SK-N-SH (cell line): ENCODE results near the gene PLXNA4. TPM values are rescaled to one million over a fixed set of nuclear protein-coding genes. Genes with fewer than 3 reads are reported as not detected.

ENCODE experiments used
- CTCF ChIA-PET: fragments of 300-600, 350-600 bp; formaldehyde crosslinking; extraction: SDS; loops from one replicate; lab custom pipeline; 2021; lab: Yijun Ruan, JAX
- POLR2A ChIA-PET: fragments of 350-600 bp; sonication (Branson Sonifier 250); formaldehyde crosslinking; extraction: SDS; loops from one replicate; lab custom pipeline; 2020; ENCODE audit warnings: antibody characterized with exemption, inconsistent platforms; lab: Yijun Ruan, JAX
- DNase-seq: peaks from one replicate; pipeline ENCODE4 v3.0.0; 2012
- H2AFZ ChIP-seq: fragments of 200-600 bp; sonication (generic); 2 replicates; pipeline ENCODE4 v1.8.1; 2016; ENCODE audit warnings: antibody characterized with exemption, mild to moderate bottlenecking, low read depth
- H3F3A ChIP-seq: fragments of 200-600 bp; sonication (generic); replicated peaks from 2 replicates; pipeline ENCODE3; 2016; ENCODE audit warnings: antibody characterized with exemption, mild to moderate bottlenecking; ENCODE audit not compliant: insufficient read depth
- H3K27ac ChIP-seq, 2 experiments: fragments of 200-500 bp in 1 of 2; fragments of 200-600 bp in 1 of 2; sonication (Bioruptor generic) in 1 of 2; sonication (generic), shearing (Covaris generic) in 1 of 2; 2 replicates each; pipeline versions ENCODE4 v1.5.1 to v1.6.1; 2014 to 2016; ENCODE audit warnings: low read depth in 2 of 2, inconsistent platforms in 1 of 2, low read length in 1 of 2, mild to moderate bottlenecking in 1 of 2, mixed read lengths in 1 of 2
- H3K27me3 ChIP-seq: fragments of 200-600 bp; sonication (generic), shearing (Covaris generic); 2 replicates; pipeline ENCODE4 v1.6.1; 2016; ENCODE audit warnings: mixed run types; ENCODE audit not compliant: insufficient read depth
- H3K36me3 ChIP-seq, 2 experiments: fragments of 200-500 bp in 1 of 2; fragments of 200-600 bp in 1 of 2; sonication (Bioruptor generic) in 1 of 2; sonication (generic) in 1 of 2; replicated peaks in 1 of 2; 2 replicates each; pipeline versions ENCODE3 to v1.5.1; 2014 to 2016; ENCODE audit warnings: low read length in 1 of 2, mild to moderate bottlenecking in 1 of 2; ENCODE audit not compliant: insufficient read depth in 2 of 2, control insufficient read depth in 1 of 2
- H3K4me1 ChIP-seq, 2 experiments: fragments of 200-500 bp in 1 of 2; fragments of 200-600 bp in 1 of 2; sonication (Bioruptor generic) in 1 of 2; sonication (generic), shearing (Covaris generic) in 1 of 2; 2 replicates each; pipeline versions ENCODE4 v1.5.1 to v1.6.1; 2014 to 2016; ENCODE audit warnings: low read depth in 1 of 2, low read length in 1 of 2, mixed run types in 1 of 2; ENCODE audit not compliant: insufficient read depth in 2 of 2, control insufficient read depth in 1 of 2
- H3K4me2 ChIP-seq: fragments of 200-600 bp; sonication (generic), shearing (Covaris generic); 2 replicates; pipeline ENCODE4 v1.6.1; 2017; ENCODE audit warnings: mixed run types
- H3K4me3 ChIP-seq, 2 experiments: fragments of 200-500 bp in 1 of 2; fragments of 200-600 bp in 1 of 2; sonication (Bioruptor generic) in 1 of 2; sonication (generic), shearing (Covaris generic) in 1 of 2; 2 replicates each; pipeline versions ENCODE4 v1.5.1 to v1.8.1; 2014 to 2016; ENCODE audit warnings: low read depth in 2 of 2, inconsistent platforms in 1 of 2, low read length in 1 of 2, mild to moderate bottlenecking in 1 of 2, mixed read lengths in 1 of 2, moderate library complexity in 1 of 2
- H3K79me2 ChIP-seq: fragments of 200-600 bp; sonication (generic); 2 replicates; pipeline ENCODE4 v1.8.1; 2017; ENCODE audit warnings: mild to moderate bottlenecking; ENCODE audit not compliant: insufficient read depth
- H3K9ac ChIP-seq: fragments of 200-600 bp; sonication (generic); 2 replicates; pipeline ENCODE4 v1.6.1; 2017; ENCODE audit warnings: mixed run types
- H3K9me2 ChIP-seq: fragments of 200-600 bp; sonication (generic); 2 replicates; pipeline ENCODE4 v1.6.1; 2017; ENCODE audit warnings: mixed run types
- H3K9me3 ChIP-seq: fragments of 200-600 bp; sonication (generic); 2 replicates; pipeline ENCODE4 v1.6.1; 2017; ENCODE audit warnings: mixed run types, mild to moderate bottlenecking, moderate library complexity
- H4K20me1 ChIP-seq: fragments of 200-600 bp; sonication (generic); 2 replicates; pipeline ENCODE4 v1.6.1; 2017; ENCODE audit warnings: mild to moderate bottlenecking, mixed run types; ENCODE audit not compliant: insufficient read depth
- CTCF ChIP-seq: fragments of 200-600 bp; sonication (generic); IDR thresholded peaks from 2 replicates; pipeline ENCODE4 v1.6.1; 2017; ENCODE audit warnings: antibody characterized with exemption, mild to moderate bottlenecking, moderate library complexity
- EZH2phosphoT487 ChIP-seq: fragments of 200-600 bp; sonication (generic); IDR thresholded peaks from 2 replicates; pipeline ENCODE4 v1.6.1; 2017; ENCODE audit warnings: low read depth, mixed run types, mild to moderate bottlenecking, antibody characterized with exemption, moderate library complexity, borderline replicate concordance
- FOXJ3 ChIP-seq: sonication (generic); formaldehyde crosslinking; IDR thresholded peaks from 2 replicates; pipeline ENCODE4 v1.5.1; 2020; ENCODE audit warnings: mild to moderate bottlenecking, missing genetic modification reagents
- IRF3 ChIP-seq: fragments of 150-350 bp; IDR thresholded peaks from 2 replicates; pipeline ENCODE4 v1.6.1; 2016; ENCODE audit warnings: mild to moderate bottlenecking, low read depth, low read length
- JUND ChIP-seq: IDR thresholded peaks from 2 replicates; pipeline ENCODE4 v1.4.0; 2012
- MAX ChIP-seq: IDR thresholded peaks from 2 replicates; pipeline ENCODE4 v1.4.0; 2012; ENCODE audit warnings: low read depth
- MXI1 ChIP-seq: IDR thresholded peaks from 2 replicates; pipeline ENCODE4 v1.6.1; 2012; ENCODE audit warnings: mild to moderate bottlenecking, low read depth, low read length, improper control_type of control experiment
- NRF1 ChIP-seq: IDR thresholded peaks from 2 replicates; pipeline ENCODE4 v1.6.1; 2012; ENCODE audit warnings: low read depth, mild to moderate bottlenecking, low read length
- PBX3 ChIP-seq: IDR thresholded peaks from 2 replicates; pipeline ENCODE4; 2012
- RAD21 ChIP-seq: IDR thresholded peaks from 2 replicates; pipeline ENCODE4 v1.6.1; 2012; ENCODE audit warnings: mild to moderate bottlenecking, low read length
- SIN3A ChIP-seq: IDR thresholded peaks from 2 replicates; pipeline ENCODE4 v1.6.1; 2012; ENCODE audit warnings: low read depth, mild to moderate bottlenecking, low read length, moderate library complexity, borderline replicate concordance
- SMC3 ChIP-seq: IDR thresholded peaks from 2 replicates; pipeline ENCODE4 v1.6.1; 2012; ENCODE audit warnings: low read depth, low read length, improper control_type of control experiment
- TEAD4 ChIP-seq: IDR thresholded peaks from 2 replicates; pipeline ENCODE4 v1.4.0; 2012; ENCODE audit warnings: mild to moderate bottlenecking, borderline replicate concordance; ENCODE audit not compliant: insufficient read depth
- ZBTB33 ChIP-seq: IDR thresholded peaks from 2 replicates; pipeline ENCODE4 v1.4.0; 2012; ENCODE audit warnings: low read depth, borderline replicate concordance
- WGBS: methylation state at CpG from one replicate; pipeline ENCODE4 v1.1.6; 2017; ENCODE audit warnings: low lambda C conversion rate; 5-methylcytosine and 5-hydroxymethylcytosine counted together
- polyA plus RNA-seq, 3 experiments: library from polyadenylated mRNA; depleted of rRNA; stranded (reverse); fragments of >200 nt; gene quantifications; 2 replicates each; pipeline ENCODE4 v1.2.3, GENCODE V29; 2012

PLXNA4 gene
- polyA plus RNA-seq, 1 of the 3 experiments (the other 2 are of a cell fraction), result 2.4 TPM

GRCh38 chr7:132575419-132575981, 770 bp downstream of the PLXNA4 start:
- no peak overlapping the region for H2AFZ ChIP-seq
- peaks cover 17% of the 10 kb centered on the region; the same call in 1 of the 2 replicates for H3K27me3 ChIP-seq
- peak overlapping the region; percentile 48 to 74 for H3K4me3 ChIP-seq
- WGBS, result 5% methylated on average over 27 of the region's 27 CpGs
- ChIA-PET CTCF (interaction anchor here (0.6 to 15.3 kb wide), 21 partner anchors 8 to 859 kb away, joined by 3 to 440 read pairs (median 4); no protein-coding TSS in a partner anchor), POLR2A (no interaction called here)
- no peaks in the 10 kb centered on the region for H3K36me3 ChIP-seq
- peaks cover 6% of the 10 kb centered on the region; the same call in 1 of the 2 replicates for H3K79me2 ChIP-seq
- DNase-seq, result peak; percentile 84
- H3K4me2 ChIP-seq, result peak overlapping the region; percentile 93
- peaks cover 4% of the 10 kb centered on the region for H3F3A ChIP-seq
- H3K9me2 ChIP-seq, result no peaks in the 10 kb centered on the region
- TF ChIP-seq IRF3 (no peak), CTCF (peak; percentile 44), EZH2phosphoT487 (no peak), RAD21 (peak; percentile 71), ZBTB33 (no peak), PBX3 (0 out of 2 replicates have a peak, but pooled peaks have one; percentile 36), NRF1 (no peak), SMC3 (peak; percentile 66), JUND (no peak), TEAD4 (no peak), FOXJ3 (0 out of 2 replicates have a peak, but pooled peaks have one; percentile 18), MAX (0 out of 2 replicates have a peak, but pooled peaks have one; percentile 13), MXI1 (peak; percentile 80; the same call in 1 of the 2 replicates), SIN3A (no peak)
- H3K27ac ChIP-seq, result no peak overlapping the region; a peak in 1 of 4 replicates
- no peaks in the 10 kb centered on the region for H3K9me3 ChIP-seq
- H4K20me1 ChIP-seq, result peaks cover 10% of the 10 kb centered on the region; the same call in 1 of the 2 replicates
- H3K9ac ChIP-seq, result no peak overlapping the region
- peaks cover 0 to 44% of the 10 kb centered on the region in 2 experiments; a peak in 2 of 4 replicates for H3K4me1 ChIP-seq
